Measurements from ENCODE around the gene VWA5B1. TPM values are rescaled to one million over a fixed set of nuclear protein-coding genes. Genes with fewer than 3 reads are reported as not detected.

VWA5B1 gene
- total RNA-seq, 4 donors from 2014 or later, result not detected

GRCh38 chr1:20399606-20400180 is 109.0 kb downstream of the VWA5B1 start:
- Histone ChIP-seq H3K27me3 (peaks cover 0 to 80% (median 0%) of the 10 kb centered on the region in 4 donors), H3K4me3 (no peak overlapping the region), H3K4me1 (no peaks in the 10 kb centered on the region), H3K9me3 (peaks cover 0 to 18% (median 5%) of the 10 kb centered on the region in 3 donors), H3K27ac (no peak overlapping the region), H3K36me3 (no peaks in the 10 kb centered on the region)
- no peak for DNase-seq
- no peak for TF ChIP-seq POLR2A (IDR thresholded peaks at IDR 0.05)
- TF ChIP-seq CTCF (IDR thresholded peaks at IDR 0.05), result no peak
- intact Hi-C loops (cut with DNase I), result no loop called here
- 22 to 34% methylated on average over 4 to 5 of the region's 5 CpGs for WGBS, 2 donors

- TF ChIP-seq POLR2A (IDR thresholded peaks at IDR 0.05) (no peak), CTCF (IDR thresholded peaks at IDR 0.05) (no peak)
- peaks cover 0 to 87% (median 0%) of the 10 kb centered on the region in 4 donors for H3K27me3 ChIP-seq
- H3K4me1 ChIP-seq, result no peaks in the 10 kb centered on the region
- intact Hi-C loops (cut with DNase I), result no loop called here
- no peak overlapping the region for H3K27ac ChIP-seq
- peaks cover 0 to 9% (median 5%) of the 10 kb centered on the region in 3 donors for H3K9me3 ChIP-seq
- 25 to 46% methylated on average over 4 to 8 of the region's 10 CpGs for WGBS, 2 donors
- DNase-seq, result no peak
- no peak overlapping the region for H3K4me3 ChIP-seq
- H3K36me3 ChIP-seq, result no peaks in the 10 kb centered on the region
Observed at GRCh38 chr1:20400341-20401177, 109.9 kb downstream of the VWA5B1 start.

GRCh38 chr1:20401405-20402010 is 110.8 kb downstream of the VWA5B1 start:
- WGBS, 2 donors, result 70 to 88% methylated on average over 6 to 7 of the region's 11 CpGs
- no peaks in the 10 kb centered on the region for H3K36me3 ChIP-seq
- TF ChIP-seq POLR2A (IDR thresholded peaks at IDR 0.05) (no peak), CTCF (IDR thresholded peaks at IDR 0.05) (no peak)
- no peak overlapping the region for H3K4me3 ChIP-seq
- H3K9me3 ChIP-seq, result peaks cover 0 to 2% (median 0%) of the 10 kb centered on the region in 3 donors
- no peak for DNase-seq
- intact Hi-C loops (cut with DNase I), result no loop called here
- H3K27me3 ChIP-seq, result peaks cover 0 to 88% (median 0%) of the 10 kb centered on the region in 4 donors
- no peaks in the 10 kb centered on the region for H3K4me1 ChIP-seq
- H3K27ac ChIP-seq, result no peak overlapping the region

- Histone ChIP-seq H3K27me3 (peaks cover 0 to 88% (median 0%) of the 10 kb centered on the region in 4 donors), H3K36me3 (no peaks in the 10 kb centered on the region), H3K9me3 (no peaks in the 10 kb centered on the region), H3K4me1 (no peaks in the 10 kb centered on the region), H3K4me3 (no peak overlapping the region), H3K27ac (no peak overlapping the region)
- TF ChIP-seq POLR2A (IDR thresholded peaks at IDR 0.05), result no peak
- no peak for TF ChIP-seq CTCF (IDR thresholded peaks at IDR 0.05)
- DNase-seq, result no peak
- WGBS, 2 donors, result 34 to 44% methylated on average over 12 of the region's 13 CpGs
- intact Hi-C loops (cut with DNase I), result no loop called here
Observed at GRCh38 chr1:20402585-20403422, 112.1 kb downstream of the VWA5B1 start.
